ENCODE measurements around the gene HOXC10.

HOXC10 gene

GRCh38 chr12:54039417-54040147 lies 54.6 kb downstream of the HOXC10 start:
- DNase-seq (ENCODE audit: low spot score) (no peak), FAIRE-seq (no peak)

Measured in RCC 7860 (cell line).